CD4-positive, alpha-beta memory T cell (primary cell): Measurements from ENCODE around the gene GGCX. TPM values are rescaled to one million over a fixed set of nuclear protein-coding genes. Genes with fewer than 3 reads are reported as not detected.
A peak's percentile ranks its signal among the peaks of the same experiment; 100 is the strongest.

Experiments
- CTCF ChIA-PET: fragments of 350-600 bp; sonication (Branson Sonifier 250); formaldehyde crosslinking; loops from one replicate; lab custom pipeline; 2021; ENCODE audit warnings: inconsistent platforms; ENCODE audit not compliant: partially characterized antibody; lab: Charles Lee
- POLR2A ChIA-PET: fragments of 350-600 bp; sonication (Branson Sonifier 250); formaldehyde crosslinking; loops from one replicate; lab custom pipeline; 2021; ENCODE audit not compliant: partially characterized antibody; lab: Charles Lee
- DNase-seq, 5 donors: peaks; one replicate each; pipeline versions ENCODE4 v3.0.0 to v3.0.0-alpha.2; 2020 to 2022; ENCODE audit warnings: mixed read lengths in 1 of 5
- H3K27ac ChIP-seq: one replicate; pipeline ENCODE4 v1.7.0; 2013; ENCODE audit warnings: low read depth, low read length
- H3K27me3 ChIP-seq: 2 replicates; pipeline ENCODE4 v1.7.0; 2013; ENCODE audit warnings: mild to moderate bottlenecking, low read length, moderate library complexity; ENCODE audit not compliant: insufficient read depth
- H3K36me3 ChIP-seq: 2 replicates; pipeline ENCODE4 v1.7.0; 2013; ENCODE audit warnings: mild to moderate bottlenecking, low read length, moderate library complexity; ENCODE audit not compliant: insufficient read depth
- H3K4me1 ChIP-seq: 2 replicates; pipeline ENCODE4 v1.7.0; 2013; ENCODE audit warnings: mild to moderate bottlenecking, low read length, moderate library complexity; ENCODE audit not compliant: insufficient read depth
- H3K4me3 ChIP-seq, 2 donors: one replicate each; pipeline ENCODE4 v1.7.0; 2013; ENCODE audit warnings: low read length in 2 of 2, mild to moderate bottlenecking in 1 of 2
- H3K9me3 ChIP-seq, 2 donors: one replicate each; pipeline ENCODE4 v1.7.0; 2013; ENCODE audit warnings: low read length in 2 of 2, control low read depth in 1 of 2; ENCODE audit not compliant: control insufficient read depth in 1 of 2
- H3K27ac Mint-ChIP-seq, 7 donors: one replicate each; pipeline ENCODE4 v1.8.0; 2020 to 2021; ENCODE audit warnings: mixed read lengths in 7 of 7, mild to moderate bottlenecking in 6 of 7, inconsistent platforms in 3 of 7, moderate library complexity in 3 of 7
- H3K27me3 Mint-ChIP-seq, 2 donors: one replicate each; pipeline ENCODE4 v1.8.0; 2020 to 2021; ENCODE audit warnings: mixed read lengths in 2 of 2
- H3K36me3 Mint-ChIP-seq, 2 donors: one replicate each; pipeline ENCODE4 v1.8.0; 2020 to 2021; ENCODE audit warnings: mixed read lengths in 2 of 2, inconsistent platforms in 1 of 2, mild to moderate bottlenecking in 1 of 2
- H3K4me1 Mint-ChIP-seq, 4 donors: one replicate each; pipeline ENCODE4 v1.8.0; 2020 to 2021; ENCODE audit warnings: mixed read lengths in 4 of 4, mild to moderate bottlenecking in 1 of 4
- H3K4me3 Mint-ChIP-seq, 8 donors: one replicate each; pipeline ENCODE4 v1.8.0; 2020 to 2021; ENCODE audit warnings: mixed read lengths in 8 of 8, mild to moderate bottlenecking in 7 of 8, moderate library complexity in 6 of 8, inconsistent platforms in 3 of 8
- H3K9me3 Mint-ChIP-seq, 8 donors: one replicate each; pipeline ENCODE4 v1.8.0; 2020 to 2021; ENCODE audit warnings: mixed read lengths in 8 of 8, mild to moderate bottlenecking in 5 of 8, inconsistent platforms in 3 of 8, moderate library complexity in 1 of 8
- intact Hi-C: fragments of 100-400 bp; cut with micrococcal nuclease; formaldehyde crosslinking; loops from one replicate; pipeline ENCODE4 v1.15.1; 2023
- polyA plus RNA-seq, 2 donors: library from polyadenylated mRNA; unstranded; fragments of 300-500 nt; fragmentation: Illumina TruSeq; gene quantifications; one replicate each; pipeline ENCODE4 v1.2.3, GENCODE V29; 2021
- total RNA-seq, 2 experiments: library from RNA; stranded (reverse); gene quantifications; one replicate each; pipeline ENCODE4 v1.2.3, GENCODE V29; 2021

The GGCX gene
- total and polyA plus RNA-seq, 4 experiments from 2014 or later: 8.4 to 38.1 (median 19.7) TPM

GRCh38 chr2:85589982-85590791 lies 28.9 kb upstream of the GGCX start:
- H3K4me3 ChIP-seq: no peak overlapping the region
- H3K9me3 Mint-ChIP-seq: no peaks in the 10 kb centered on the region
- H3K4me3 Mint-ChIP-seq: no peak overlapping the region
- POLR2A ChIA-PET: interaction anchor here (1.4 to 1.5 kb wide), 2 partner anchors 13 to 22 kb away, joined by 5 to 7 read pairs; partner anchors contain the start of genes C2orf68 and TMEM150A
- no peak for DNase-seq
- H3K36me3 Mint-ChIP-seq: peaks cover 0 to 6% of the 10 kb centered on the region in 2 donors
- no peaks in the 10 kb centered on the region for H3K36me3 ChIP-seq
- peak overlapping the region in 6 of 7 donors; percentile 8 to 70 (median 47) for H3K27ac Mint-ChIP-seq
- H3K27me3 ChIP-seq: no peaks in the 10 kb centered on the region
- peaks cover 31 to 43% (median 38%) of the 10 kb centered on the region in 4 donors for H3K4me1 Mint-ChIP-seq
- CTCF ChIA-PET: interaction anchor here (1.0 kb wide), 1 partner anchor 10 kb away, joined by 3 read pairs; no protein-coding TSS in a partner anchor
- no peak overlapping the region for H3K27ac ChIP-seq
- H3K4me1 ChIP-seq: peaks cover 29% of the 10 kb centered on the region
- H3K27me3 Mint-ChIP-seq: no peaks in the 10 kb centered on the region
- no peaks in the 10 kb centered on the region for H3K9me3 ChIP-seq
- intact Hi-C loops: no loop called here

DNA sequence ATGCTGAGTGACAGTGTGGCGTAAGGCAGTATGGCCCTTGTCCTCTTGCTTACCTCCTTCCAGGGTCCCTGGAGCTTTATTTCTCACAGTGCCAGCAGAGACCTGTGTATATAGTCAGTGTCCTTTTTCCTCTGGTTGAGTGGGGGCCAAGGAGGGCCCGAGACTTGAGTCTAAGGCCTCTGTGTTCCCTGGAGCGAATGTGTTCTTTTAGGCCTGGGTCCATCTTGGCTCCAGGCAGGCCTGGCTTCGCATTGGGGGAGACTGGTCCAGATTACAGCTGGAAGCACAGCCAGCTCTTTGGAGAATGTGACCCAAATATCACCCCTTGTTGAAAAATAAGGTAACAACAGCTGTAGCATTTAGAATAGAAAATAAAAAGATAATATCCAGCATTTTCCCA lies 27.9 kb upstream of the GGCX start:
- no peak overlapping the region for H3K4me3 Mint-ChIP-seq
- intact Hi-C loops: no loop called here
- Histone ChIP-seq H3K4me1 (peaks cover 28% of the 10 kb centered on the region), H3K9me3 (no peaks in the 10 kb centered on the region), H3K4me3 (no peak overlapping the region), H3K27me3 (no peaks in the 10 kb centered on the region), H3K36me3 (no peaks in the 10 kb centered on the region), H3K27ac (no peak overlapping the region)
- peaks cover 0 to 2% of the 10 kb centered on the region in 2 donors for H3K36me3 Mint-ChIP-seq
- H3K4me1 Mint-ChIP-seq: peaks cover 28 to 39% (median 35%) of the 10 kb centered on the region in 4 donors
- ChIA-PET POLR2A (interaction anchor here (1.4 kb wide), 1 partner anchor 235 kb away, joined by 4 read pairs; the partner anchor contains the start of genes ELMOD3 and RETSAT), CTCF (no interaction called here)
- DNase-seq: no peak
- H3K27me3 Mint-ChIP-seq: no peaks in the 10 kb centered on the region
- no peak overlapping the region for H3K27ac Mint-ChIP-seq
- no peaks in the 10 kb centered on the region for H3K9me3 Mint-ChIP-seq

GRCh38 chr2:85588645-85589044 lies 27.4 kb upstream of the GGCX start:
- no peak for DNase-seq
- H3K9me3 Mint-ChIP-seq: no peaks in the 10 kb centered on the region
- H3K4me1 Mint-ChIP-seq: peaks cover 28 to 40% (median 36%) of the 10 kb centered on the region in 4 donors
- CTCF ChIA-PET: interaction anchor here (1.8 kb wide), 1 partner anchor 49 kb away, joined by 4 read pairs; no protein-coding TSS in a partner anchor
- no peaks in the 10 kb centered on the region for H3K27me3 Mint-ChIP-seq
- peak overlapping the region in 2 of 8 donors; percentile 5 to 10 for H3K4me3 Mint-ChIP-seq
- peak overlapping the region in 3 of 7 donors; percentile 59 to 74 (median 63) for H3K27ac Mint-ChIP-seq
- POLR2A ChIA-PET: interaction anchor here (1.4 to 5.8 kb wide), 3 partner anchors 7 to 234 kb away, joined by 4 to 71 read pairs (median 9); partner anchors contain the start of genes ELMOD3, RETSAT, RNF181 and VAMP8
- H3K36me3 Mint-ChIP-seq: peaks cover 0 to 2% of the 10 kb centered on the region in 2 donors
- no peaks in the 10 kb centered on the region for H3K9me3 ChIP-seq
- H3K4me3 ChIP-seq: no peak overlapping the region
- H3K36me3 ChIP-seq: no peaks in the 10 kb centered on the region
- H3K27ac ChIP-seq: no peak overlapping the region
- H3K27me3 ChIP-seq: no peaks in the 10 kb centered on the region
- intact Hi-C loops: no loop called here
- H3K4me1 ChIP-seq: peaks cover 31% of the 10 kb centered on the region

DNA sequence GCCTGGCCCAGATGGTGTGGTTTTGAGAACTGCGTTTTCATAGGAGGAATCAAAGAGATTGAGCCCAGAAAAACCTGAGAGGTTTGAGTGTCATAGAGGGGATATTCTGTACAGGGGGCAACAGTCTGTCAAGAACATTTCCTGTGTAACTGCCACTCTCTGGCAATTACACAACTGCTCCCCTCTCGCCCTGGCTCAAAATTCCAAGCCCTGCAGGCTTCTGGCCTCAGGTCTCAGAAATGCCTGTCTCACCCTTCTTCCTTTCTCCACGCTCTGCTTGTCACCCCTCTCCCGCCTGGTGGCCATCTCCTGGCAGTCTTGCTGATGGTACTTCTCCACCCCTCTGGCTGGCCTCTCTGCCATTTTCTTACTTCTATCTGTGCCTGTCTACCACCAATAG lies 26.9 kb upstream of the GGCX start:
- Histone ChIP-seq H3K27me3 (no peaks in the 10 kb centered on the region), H3K9me3 (no peaks in the 10 kb centered on the region), H3K27ac (no peak overlapping the region), H3K36me3 (peaks cover 2% of the 10 kb centered on the region), H3K4me1 (peaks cover 35% of the 10 kb centered on the region), H3K4me3 (no peak overlapping the region)
- no peak for DNase-seq
- CTCF ChIA-PET: interaction anchor here (1.2 to 1.8 kb wide), 2 partner anchors 37 to 50 kb away, joined by 4 to 6 read pairs; no protein-coding TSS in a partner anchor
- POLR2A ChIA-PET: interaction anchor here (1.4 to 5.8 kb wide), 3 partner anchors 7 to 234 kb away, joined by 4 to 71 read pairs (median 9); partner anchors contain the start of genes ELMOD3, RETSAT, RNF181 and VAMP8
- H3K4me3 Mint-ChIP-seq: peak overlapping the region in 1 of 8 donors; percentile 5
- H3K36me3 Mint-ChIP-seq: peaks cover 0 to 5% of the 10 kb centered on the region in 2 donors
- peak overlapping the region in 5 of 7 donors; percentile 3 to 63 (median 51) for H3K27ac Mint-ChIP-seq
- H3K27me3 Mint-ChIP-seq: no peaks in the 10 kb centered on the region
- H3K4me1 Mint-ChIP-seq: peaks cover 32 to 45% (median 40%) of the 10 kb centered on the region in 4 donors
- no peaks in the 10 kb centered on the region for H3K9me3 Mint-ChIP-seq
- intact Hi-C loops: no loop called here

GRCh38 chr2:85585781-85586105 lies 24.4 kb upstream of the GGCX start:
- ChIA-PET POLR2A (interaction anchor here (2.6 to 5.8 kb wide), 6 partner anchors 10 to 46 kb away, joined by 7 to 71 read pairs (median 21); partner anchors contain the start of genes C2orf68, GGCX, MAT2A and RNF181), CTCF (interaction anchor here (1.0 to 1.3 kb wide), 2 partner anchors 34 to 166 kb away, joined by 3 to 4 read pairs; no protein-coding TSS in a partner anchor)
- H3K9me3 ChIP-seq: no peaks in the 10 kb centered on the region
- H3K9me3 Mint-ChIP-seq: no peaks in the 10 kb centered on the region
- peaks cover 15% of the 10 kb centered on the region for H3K36me3 ChIP-seq
- H3K4me1 Mint-ChIP-seq: peaks cover 35 to 64% (median 51%) of the 10 kb centered on the region in 4 donors
- H3K27ac Mint-ChIP-seq: peak overlapping the region; percentile 85 to 94 (median 92)
- H3K4me3 Mint-ChIP-seq: peak overlapping the region; percentile 88 to 98 (median 90)
- H3K27me3 ChIP-seq: no peaks in the 10 kb centered on the region
- H3K27me3 Mint-ChIP-seq: no peaks in the 10 kb centered on the region
- intact Hi-C loops: no loop called here
- H3K36me3 Mint-ChIP-seq: peaks cover 14 to 20% of the 10 kb centered on the region in 2 donors
- H3K27ac ChIP-seq: no peak overlapping the region
- H3K4me3 ChIP-seq: peak overlapping the region in 1 of 2 donors; percentile 57
- peaks cover 38% of the 10 kb centered on the region for H3K4me1 ChIP-seq
- no peak for DNase-seq

DNA sequence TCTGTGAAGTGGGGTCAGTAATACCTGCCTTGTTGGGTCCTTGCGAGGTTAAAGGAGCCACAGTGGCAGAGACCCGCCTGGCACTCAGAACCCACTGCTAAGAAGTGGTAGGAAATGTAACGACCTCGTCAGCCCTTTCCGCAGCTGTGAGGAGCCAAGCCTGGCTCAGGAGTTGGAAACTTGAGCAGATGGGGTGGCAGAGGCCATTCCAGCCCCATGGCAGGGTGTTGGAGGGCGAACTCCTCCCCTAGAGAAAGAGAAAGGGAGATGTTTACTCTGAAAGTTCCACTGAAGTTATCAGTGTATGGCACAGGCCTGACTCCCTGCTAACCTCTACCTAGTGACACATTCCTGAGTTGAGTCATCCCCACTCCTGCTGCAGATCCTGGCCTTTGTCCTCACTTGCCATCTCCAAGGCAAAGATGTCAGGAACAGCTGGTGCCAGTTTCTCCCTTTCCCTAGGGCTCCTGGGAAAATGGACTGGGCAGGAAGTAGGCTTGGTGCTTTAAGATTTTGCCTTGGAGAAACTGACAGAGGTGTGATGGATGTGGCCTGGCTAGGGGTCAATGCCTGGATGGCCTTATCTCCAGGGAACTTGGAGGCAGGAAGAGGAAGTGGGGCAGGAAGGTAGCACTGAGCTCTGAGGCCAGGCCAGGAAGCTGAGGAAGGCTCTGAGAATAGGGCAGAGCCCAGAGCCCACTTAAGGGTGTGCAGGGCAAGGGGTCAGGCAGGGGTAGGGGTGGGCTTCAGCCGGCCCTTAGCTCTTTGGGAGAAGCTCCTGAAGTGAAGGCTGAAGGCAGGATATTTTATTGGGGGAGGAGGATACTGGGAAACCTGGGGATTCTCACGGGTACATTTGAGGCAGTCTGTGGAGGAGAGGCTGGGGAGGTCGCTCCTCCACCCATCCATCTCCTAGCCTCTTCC lies 23.8 kb upstream of the GGCX start:
- Mint-ChIP-seq H3K27me3 (no peaks in the 10 kb centered on the region), H3K27ac (peak overlapping the region; percentile 85 to 94 (median 92)), H3K4me3 (peak overlapping the region; percentile 88 to 98 (median 90)), H3K36me3 (peaks cover 18 to 23% of the 10 kb centered on the region in 2 donors), H3K9me3 (no peaks in the 10 kb centered on the region), H3K4me1 (peaks cover 38 to 68% (median 52%) of the 10 kb centered on the region in 4 donors)
- Histone ChIP-seq H3K27me3 (no peaks in the 10 kb centered on the region), H3K4me1 (peaks cover 41% of the 10 kb centered on the region), H3K27ac (peak overlapping the region; percentile 80), H3K4me3 (peak overlapping the region; percentile 57 to 64), H3K9me3 (no peaks in the 10 kb centered on the region), H3K36me3 (peaks cover 15% of the 10 kb centered on the region)
- DNase-seq: peak in 3 of 5 donors; percentile 24 to 32 (median 24)
- POLR2A ChIA-PET: interaction anchor here (2.6 to 5.8 kb wide), 6 partner anchors 11 to 45 kb away, joined by 7 to 71 read pairs (median 21); partner anchors contain the start of genes C2orf68, GGCX, MAT2A and RNF181
- intact Hi-C loops: loop anchor here (1.0 kb wide), 1 partner anchor 24 kb away; the partner anchor contains the start of gene GGCX
- CTCF ChIA-PET: interaction anchor here (1.0 to 1.3 kb wide), 2 partner anchors 33 to 165 kb away, joined by 3 to 4 read pairs; no protein-coding TSS in a partner anchor
